ENCODE results near the gene NFKBIZ.
"Not testable (repeated sequence)": the region's sequence is repeated elsewhere in the genome, so short reads cannot be mapped to it uniquely, and the experiment has no call there.

Gene NFKBIZ

DNA sequence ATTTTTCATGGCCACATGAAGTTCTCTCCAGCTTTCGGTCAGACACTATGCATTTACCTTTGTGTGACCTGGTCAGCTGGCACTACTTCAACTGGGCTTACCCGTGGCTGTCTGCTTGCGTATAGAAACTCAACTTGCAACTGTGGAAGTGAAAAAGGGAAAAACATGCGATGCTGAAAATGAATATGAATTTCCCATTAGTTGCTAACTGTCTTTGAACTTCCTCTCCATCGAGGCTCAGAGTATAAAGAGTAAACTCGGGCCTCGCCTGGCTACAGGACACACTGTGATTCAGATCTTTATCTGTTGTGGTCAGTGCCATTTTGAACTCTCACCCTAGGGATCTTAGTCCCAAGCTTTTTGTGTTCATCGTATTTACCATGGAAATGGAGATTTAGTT, 26.8 kb downstream of the NFKBIZ start:
- no peak for DNase-seq (ENCODE audit: low read depth)

GRCh38 chr3:101878589-101878988, 29.3 kb downstream of the NFKBIZ start:
- no peak for DNase-seq (ENCODE audit: low read depth)

GRCh38 chr3:101879102-101879501, 29.8 kb downstream of the NFKBIZ start:
- DNase-seq (ENCODE audit: low read depth), result no peak

- DNase-seq (ENCODE audit: low read depth), result no peak
Measured at GRCh38 chr3:101879623-101880284, 30.4 kb downstream of the NFKBIZ start.

DNA sequence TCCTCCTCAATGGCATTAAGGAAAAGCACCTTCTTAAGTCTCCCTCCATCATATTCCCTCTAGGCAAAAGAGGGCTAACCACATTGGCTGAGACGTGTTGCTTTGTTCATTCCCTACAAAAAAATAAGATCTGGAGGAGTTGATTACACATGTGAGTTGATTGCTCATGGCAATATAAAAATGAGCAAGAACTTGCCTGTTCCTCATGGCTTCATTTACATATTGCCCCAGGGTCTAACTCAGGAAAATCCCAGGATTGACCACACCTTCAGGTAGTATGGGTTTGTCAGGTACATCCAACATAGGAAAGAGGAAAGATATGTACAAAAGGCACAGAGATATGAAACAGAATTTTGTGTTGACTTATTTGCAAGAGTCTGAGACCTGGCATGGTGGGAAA, 35.5 kb downstream of the NFKBIZ start:
- no peak for DNase-seq (ENCODE audit: low read depth)

GRCh38 chr3:101885584-101885983, 36.3 kb downstream of the NFKBIZ start:
- not testable (repeated sequence) for DNase-seq (ENCODE audit: low read depth)

GRCh38 chr3:101886626-101887025, 37.3 kb downstream of the NFKBIZ start:
- no peak for DNase-seq (ENCODE audit: low read depth)

GRCh38 chr3:101888653-101889052, 39.3 kb downstream of the NFKBIZ start:
- DNase-seq (ENCODE audit: low read depth), result no peak

- no peak for DNase-seq (ENCODE audit: low read depth)
Measured at GRCh38 chr3:101890716-101891115, 41.4 kb downstream of the NFKBIZ start.

- DNase-seq (ENCODE audit: low read depth), result no peak
Measured at GRCh38 chr3:101892648-101893047, 43.3 kb downstream of the NFKBIZ start.

DNA sequence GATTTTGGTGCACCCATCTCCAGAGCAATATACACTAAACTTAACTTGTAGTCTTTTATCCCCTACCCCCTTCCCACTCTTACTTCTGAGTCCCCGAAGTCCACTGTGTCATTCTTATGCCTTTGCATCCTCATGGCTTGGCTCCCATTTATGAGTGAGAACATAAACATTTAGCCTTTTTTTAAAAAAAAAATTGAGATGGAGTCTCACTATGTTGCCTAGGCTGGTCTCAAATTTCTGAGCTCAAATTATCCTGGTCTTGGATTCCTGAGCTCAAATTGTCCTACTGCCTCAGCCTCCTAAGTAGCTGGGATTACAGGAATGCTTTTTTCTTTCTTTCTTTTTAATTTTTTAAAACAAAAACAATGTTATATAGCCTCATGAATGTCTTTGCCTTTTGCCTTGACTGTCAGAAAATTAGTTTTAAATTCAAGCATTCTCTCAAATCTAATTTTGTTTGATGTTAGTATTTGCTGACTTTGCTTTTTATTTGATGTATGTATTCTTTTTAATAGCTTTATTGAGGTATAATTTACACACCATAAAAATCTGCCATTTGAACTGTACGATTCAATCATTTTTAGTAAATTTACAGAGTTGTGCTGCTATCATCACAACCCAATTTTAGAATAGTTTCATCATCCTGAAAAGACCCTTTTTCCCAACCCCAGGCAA, 46.9 kb downstream of the NFKBIZ start:
- DNase-seq (ENCODE audit: low read depth), result no peak

- no peak for DNase-seq (ENCODE audit: low read depth)
Measured at GRCh38 chr3:101897013-101897412, 47.7 kb downstream of the NFKBIZ start.

- no peak for DNase-seq (ENCODE audit: low read depth)
Measured at GRCh38 chr3:101898039-101898438, 48.7 kb downstream of the NFKBIZ start.

- DNase-seq (ENCODE audit: low read depth), result no peak
Measured at GRCh38 chr3:101898752-101899169, 49.4 kb downstream of the NFKBIZ start.

DNA sequence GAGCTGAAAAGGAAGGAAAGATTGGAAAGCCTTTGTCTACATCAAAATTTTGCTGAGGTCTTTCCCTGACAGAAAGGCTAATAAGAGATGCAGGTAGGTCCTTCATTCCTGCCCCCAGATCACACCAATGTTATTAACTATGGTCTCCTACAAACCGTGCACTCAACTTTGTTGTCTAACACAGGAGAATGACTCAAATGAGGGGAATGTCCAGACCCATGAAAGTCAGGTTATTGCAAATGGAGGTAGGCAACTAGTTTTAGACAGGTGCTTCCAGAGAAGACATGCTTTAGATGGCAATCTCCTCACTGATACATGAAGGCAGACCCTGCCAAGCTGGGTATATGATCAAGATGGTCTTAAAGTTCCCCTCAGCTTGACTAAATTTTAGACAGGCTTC, 51.0 kb downstream of the NFKBIZ start:
- no peak for DNase-seq (ENCODE audit: low read depth)

GRCh38 chr3:101900736-101901135, 51.4 kb downstream of the NFKBIZ start:
- DNase-seq (ENCODE audit: low read depth), result no peak

DNA sequence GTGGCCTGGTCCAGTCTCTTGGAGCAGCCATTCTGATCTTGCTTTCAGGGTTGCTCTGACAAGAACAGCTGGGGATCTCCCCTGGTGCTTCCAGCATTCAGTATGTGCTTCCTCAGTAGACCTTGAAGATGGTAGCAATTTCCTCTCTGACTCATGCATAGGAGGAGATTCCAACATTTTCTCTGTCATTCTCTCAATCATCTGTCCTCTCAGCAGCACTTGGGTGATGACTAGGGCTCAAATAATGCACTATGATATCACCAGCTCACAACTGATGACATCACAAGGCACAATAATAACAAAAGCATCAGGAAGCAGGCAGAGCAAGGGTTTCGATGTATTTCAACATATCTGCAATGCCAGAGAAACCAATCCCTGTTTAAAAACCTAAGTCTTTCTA, 52.7 kb downstream of the NFKBIZ start:
- no peak for DNase-seq (ENCODE audit: low read depth)

GRCh38 chr3:101903451-101903871, 54.1 kb downstream of the NFKBIZ start:
- DNase-seq (ENCODE audit: low read depth), result no peak

DNA sequence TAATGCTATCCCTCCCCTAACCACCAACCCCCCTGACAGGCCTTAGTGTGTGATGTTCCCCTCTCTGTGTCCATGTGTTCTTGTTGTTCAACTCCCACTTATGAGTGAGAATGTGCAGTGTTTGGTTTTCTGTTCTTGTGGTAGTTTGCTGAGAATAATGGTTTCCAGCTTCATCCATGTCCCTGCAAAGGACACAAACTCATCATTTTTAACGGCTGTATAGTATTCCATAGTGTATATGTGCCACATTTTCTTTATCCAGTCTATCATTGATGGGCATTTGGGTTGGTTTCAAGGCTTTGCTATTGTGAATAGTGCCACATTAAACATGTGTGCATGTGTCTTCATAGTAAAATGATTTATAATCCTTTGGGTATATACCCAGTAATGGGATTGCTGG, 56.3 kb downstream of the NFKBIZ start:
- not testable (repeated sequence) for DNase-seq (ENCODE audit: low read depth)

Data from stimulated activated CD4-positive, alpha-beta T cell treated with anti-CD3 and anti-CD28 coated beads, Interleukin-2, amount 100 ng/mL, for 4 hours (primary cell).